ENCODE data around the gene SPRR2D.
"Not testable (repeated sequence)": the region's sequence is repeated elsewhere in the genome, so short reads cannot be mapped to it uniquely, and the experiment has no call there.

Gene SPRR2D

DNA sequence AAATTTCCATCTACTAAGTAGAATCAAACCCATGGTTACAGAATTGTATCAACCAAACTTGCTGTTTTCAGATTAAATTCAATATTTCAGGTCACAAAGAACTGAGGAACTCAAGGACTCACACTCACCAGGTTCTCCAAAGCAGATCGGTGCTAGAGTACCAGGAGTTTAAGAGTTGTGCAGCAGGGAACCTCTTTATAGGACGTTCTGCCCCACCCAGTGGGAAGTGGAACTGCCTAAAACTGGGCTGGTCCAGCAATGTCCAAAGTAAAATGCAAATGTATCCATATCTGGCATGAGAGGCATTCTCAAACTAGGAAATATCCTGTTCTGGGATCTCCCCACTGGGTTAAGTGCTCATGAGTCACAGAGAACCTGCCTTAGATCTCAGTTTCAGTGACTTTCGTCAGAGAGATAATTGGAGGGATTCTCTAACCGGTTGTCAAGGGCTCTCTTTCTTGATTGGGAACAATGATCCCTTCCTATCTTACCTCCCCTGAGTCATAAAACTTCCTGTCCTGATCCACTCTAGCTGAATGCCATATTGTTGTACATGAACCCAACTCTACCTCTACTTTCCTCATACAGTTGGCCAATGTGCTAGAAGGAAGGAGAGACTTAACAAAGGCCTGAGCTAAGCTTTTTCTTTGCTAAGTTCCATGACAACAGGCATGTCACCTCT, at the start of gene SPRR2D:
Gene SPRR2D (minus strand): TSS at position 171 of the 682 bp plus-strand sequence. CDS start 774 bp downstream, outside the sequence.
- no peak for DNase-seq (ENCODE audit: low spot score)

DNA sequence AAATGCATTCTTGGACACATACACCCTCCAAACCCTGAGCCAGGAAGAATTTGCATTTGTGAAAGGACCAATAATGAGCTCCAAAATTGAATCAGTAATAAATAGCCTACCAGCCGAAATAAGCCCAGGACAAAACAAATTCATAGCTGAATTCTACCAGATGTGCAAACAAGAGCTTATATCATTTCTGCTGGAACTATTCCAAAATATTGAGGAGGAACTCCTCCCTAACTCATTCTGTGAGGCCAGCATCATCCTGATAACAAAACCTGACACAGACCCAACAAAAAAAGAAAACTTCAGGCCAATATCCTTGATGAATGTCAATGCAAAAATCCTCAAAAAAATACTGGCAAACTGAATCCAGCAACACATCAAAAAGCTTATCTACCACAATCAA, 46.7 kb upstream of the SPRR2D start:
- DNase-seq (ENCODE audit: low spot score), result no peak

DNA sequence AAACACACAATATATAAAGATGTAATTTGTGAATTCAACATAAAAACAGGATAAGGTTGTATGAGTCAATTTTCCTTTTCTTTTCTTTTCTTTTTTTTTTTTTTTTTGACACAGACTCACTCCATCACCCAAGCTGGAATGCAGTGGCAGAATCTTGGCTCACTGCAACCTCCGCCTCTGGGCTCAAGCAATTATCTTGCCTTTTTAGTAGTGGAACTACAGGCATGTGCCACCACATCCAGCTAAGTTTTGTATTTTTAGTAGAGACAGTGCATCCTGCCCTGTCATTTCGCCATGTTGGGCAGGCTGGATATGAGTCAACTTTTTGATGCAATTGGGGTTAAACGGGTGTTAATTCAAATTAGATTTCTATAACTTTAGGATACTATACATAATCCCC, 40.8 kb upstream of the SPRR2D start:
- DNase-seq (ENCODE audit: low spot score), result no peak

DNA sequence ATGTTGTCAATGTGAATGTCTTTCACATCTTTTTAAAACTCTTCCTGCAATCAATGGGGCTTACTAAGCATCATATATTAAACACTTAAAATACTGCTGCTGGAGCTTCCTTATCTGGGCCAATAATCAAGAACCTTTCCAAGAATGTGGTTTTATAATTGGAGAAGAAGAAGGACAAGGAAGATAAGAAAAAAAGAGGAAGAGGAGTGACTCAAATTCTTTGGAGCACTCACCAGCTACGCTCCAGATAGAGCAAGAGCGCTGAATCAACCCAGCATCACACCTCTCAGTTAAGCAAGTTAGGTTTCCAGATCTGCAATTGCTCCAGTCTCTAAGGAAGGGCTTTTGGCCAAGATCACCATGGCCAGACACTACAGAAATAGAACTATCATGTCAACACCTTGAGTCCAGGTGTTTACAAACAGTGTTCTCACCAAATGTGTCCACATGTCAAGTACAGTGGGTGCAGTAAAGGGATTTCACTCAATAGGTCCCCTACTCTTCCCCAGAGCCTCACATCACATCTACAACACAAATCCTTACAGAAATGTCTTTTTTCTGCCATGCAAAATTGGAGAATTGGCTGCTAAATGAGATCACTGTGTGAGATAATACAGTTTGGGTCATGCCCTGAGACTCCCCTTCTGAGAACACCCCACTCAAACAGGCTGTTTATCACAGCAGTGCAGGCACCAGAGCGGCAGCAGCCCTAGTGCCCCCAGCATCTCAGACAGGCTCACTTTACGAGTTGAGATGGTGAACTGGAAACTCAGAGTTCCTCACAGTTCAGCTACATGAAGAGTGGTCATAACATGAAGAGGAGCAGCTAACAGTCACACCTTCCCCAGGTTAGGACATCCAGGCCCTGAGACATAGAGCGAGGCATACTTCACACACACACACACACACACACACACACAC, 32.1 kb upstream of the SPRR2D start:
- no peak for DNase-seq (ENCODE audit: low spot score)

DNA sequence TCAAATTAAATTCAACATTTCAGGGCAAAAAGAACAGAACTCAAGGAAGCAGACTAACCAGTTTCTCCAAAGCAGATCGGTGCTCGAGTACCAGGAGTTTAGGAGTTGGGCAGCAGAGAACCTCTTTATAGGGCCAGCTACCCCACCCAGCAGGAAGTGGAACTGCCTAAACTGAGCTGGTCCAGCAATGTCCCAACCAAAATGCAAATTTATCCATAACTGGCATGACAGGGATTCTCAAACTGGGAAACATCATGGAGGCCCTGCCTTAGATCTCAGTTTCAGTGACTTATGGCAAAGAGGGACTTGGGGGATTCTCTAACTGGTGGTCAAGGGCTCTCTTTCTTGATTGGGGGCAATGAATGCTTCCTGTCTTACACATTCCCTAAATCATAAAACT, 30.6 kb upstream of the SPRR2D start, which contains the start of gene SPRR2B:
Gene SPRR2B (minus strand): TSS at position 101 of the 400 bp plus-strand sequence. CDS start 772 bp downstream, outside the sequence.
- no peak for DNase-seq (ENCODE audit: low spot score)

DNA sequence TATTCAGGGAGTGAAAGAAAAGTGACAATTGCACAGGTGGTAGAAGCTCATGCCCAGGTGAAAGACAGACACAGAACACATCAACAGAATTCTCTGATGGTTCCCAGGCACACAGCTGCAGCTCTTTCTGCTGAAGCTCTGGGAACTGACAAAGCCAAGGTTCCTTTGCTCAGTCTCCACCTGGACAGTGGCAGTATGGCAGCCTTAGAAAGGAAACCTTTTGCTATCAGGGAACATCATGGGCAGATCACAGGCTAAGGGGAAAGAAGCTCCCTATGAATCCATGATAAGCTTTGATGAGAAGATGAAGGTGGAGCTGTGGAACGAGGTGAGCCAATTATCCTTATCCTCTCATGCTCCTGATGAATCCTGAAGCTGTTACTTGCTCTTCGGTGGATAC, 29.3 kb upstream of the SPRR2D start:
- no peak for DNase-seq (ENCODE audit: low spot score)

DNA sequence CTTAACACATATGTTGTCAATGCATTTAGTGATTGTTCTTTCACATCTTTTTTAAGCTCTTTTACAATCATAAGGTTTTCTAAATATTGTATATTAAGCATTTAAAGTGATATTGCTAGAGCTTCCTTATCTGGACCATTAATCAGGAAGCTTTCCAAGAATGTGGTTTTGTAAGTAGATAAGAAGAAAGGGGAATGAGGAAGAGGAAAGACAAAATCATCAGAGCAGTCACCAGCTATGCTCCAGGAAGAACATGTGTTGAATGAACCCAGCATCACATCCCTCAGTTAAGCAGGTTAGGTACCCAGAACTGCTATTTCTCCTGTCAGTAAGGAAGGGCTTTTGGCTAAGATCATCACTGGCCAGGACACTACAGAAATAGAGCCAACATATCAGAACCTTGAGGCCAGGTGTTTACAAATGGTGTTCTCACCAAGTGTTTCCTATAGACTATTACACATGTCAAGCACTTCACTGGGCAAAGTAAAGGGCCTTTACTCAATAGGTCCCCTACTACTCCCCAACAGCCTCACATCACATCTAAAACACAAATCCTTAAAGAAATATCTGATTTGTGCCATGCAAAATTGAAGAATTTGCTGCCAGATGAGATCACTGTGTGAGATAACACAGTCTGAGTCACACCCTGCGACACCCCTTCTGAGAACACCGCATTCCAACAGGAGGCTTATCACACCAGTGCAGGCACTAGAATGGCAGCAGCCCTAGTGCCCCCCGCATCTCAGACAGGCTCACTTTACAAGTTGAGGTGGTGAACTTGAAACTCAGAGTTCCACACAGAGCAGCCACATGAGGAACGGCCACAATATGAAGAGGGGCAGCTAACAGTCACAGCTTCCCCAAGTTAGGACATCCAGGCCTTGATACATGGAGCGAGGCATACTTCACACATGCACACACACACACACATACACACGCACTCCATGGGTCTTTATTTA, 18.2 kb upstream of the SPRR2D start:
- no peak for DNase-seq (ENCODE audit: low spot score)

DNA sequence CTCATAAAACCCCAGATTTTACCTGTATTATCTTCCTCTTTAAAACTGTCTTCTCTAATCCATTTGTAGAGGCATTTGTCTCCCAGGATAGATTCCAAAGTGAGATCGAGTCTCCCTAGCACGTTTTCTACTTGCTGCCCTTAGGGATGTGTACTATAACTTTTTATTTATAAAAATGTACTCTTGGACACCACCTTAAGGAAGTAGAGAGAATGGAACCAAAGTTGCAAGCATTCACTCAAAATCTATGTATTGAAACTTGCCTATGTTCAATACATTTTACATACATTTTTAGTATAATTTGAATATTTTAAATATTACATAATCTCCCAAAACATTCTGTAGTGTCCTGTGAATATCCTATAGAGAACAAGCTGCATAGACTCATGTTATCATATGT, 17.2 kb upstream of the SPRR2D start:
- no peak for DNase-seq (ENCODE audit: low spot score)

DNA sequence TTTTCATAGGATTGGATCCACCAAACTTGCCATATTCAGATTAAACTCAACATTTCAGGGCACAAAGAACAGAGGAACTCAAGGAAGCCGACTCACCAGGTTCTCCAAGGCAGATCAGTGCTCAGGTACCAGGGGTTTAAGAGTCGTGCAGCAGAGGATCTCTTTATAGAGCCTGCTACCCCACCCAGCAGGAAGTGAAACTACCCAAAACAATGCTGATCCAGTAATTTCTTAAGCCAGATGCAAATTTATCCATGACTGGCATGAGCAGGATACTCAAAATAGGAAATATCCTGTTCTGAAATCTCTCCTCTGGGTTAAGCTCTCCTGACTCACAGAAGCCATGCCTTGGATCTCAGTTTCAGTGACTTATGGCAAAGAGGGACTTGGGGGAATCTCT, 16.5 kb upstream of the SPRR2D start, which contains the start of gene SPRR2A:
Gene SPRR2A (minus strand): TSS at position 138 of the 400 bp plus-strand sequence. CDS start 777 bp downstream, outside the sequence.
- DNase-seq (ENCODE audit: low spot score), result no peak

DNA sequence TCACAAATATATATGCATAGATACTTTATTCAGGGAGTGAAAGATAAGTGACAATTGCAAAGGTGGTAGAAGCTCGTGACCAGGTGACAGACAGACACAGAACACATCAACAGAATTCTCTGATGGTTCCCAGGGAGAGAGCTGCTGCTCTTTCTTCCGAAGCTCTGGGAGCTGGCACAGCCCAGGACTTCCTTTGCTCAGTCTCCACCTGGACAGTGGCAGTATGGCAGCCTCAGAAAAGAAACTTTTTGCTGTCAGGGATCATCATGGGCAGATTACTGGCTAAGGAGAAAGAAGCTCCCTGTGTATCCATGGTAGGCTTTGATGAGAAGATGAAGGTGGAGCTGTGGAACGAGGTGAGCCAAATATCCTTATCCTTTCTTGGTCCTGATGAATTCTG, 15.2 kb upstream of the SPRR2D start:
- DNase-seq (ENCODE audit: low spot score), result not testable (repeated sequence)

DNA sequence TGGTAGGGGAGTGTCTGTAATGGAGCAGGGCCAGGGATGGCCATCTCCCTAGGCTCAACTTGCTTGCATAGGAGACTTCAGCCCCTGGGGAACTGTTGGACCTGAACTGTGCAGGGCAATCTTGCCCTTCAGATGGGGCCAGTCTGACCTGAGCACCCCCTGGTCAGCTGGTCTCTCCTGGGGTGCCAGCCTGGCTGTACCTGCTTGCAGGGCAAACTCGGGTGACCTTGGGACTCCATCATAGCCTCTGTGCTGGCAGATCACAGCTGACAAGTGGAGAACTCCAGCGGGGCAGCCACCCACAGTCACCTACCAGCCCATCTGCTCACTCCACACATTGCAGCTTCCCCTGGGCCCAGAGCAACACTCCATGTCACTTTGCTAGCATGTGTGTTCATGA, 8.3 kb upstream of the SPRR2D start:
- no peak for DNase-seq (ENCODE audit: low spot score)

DNA sequence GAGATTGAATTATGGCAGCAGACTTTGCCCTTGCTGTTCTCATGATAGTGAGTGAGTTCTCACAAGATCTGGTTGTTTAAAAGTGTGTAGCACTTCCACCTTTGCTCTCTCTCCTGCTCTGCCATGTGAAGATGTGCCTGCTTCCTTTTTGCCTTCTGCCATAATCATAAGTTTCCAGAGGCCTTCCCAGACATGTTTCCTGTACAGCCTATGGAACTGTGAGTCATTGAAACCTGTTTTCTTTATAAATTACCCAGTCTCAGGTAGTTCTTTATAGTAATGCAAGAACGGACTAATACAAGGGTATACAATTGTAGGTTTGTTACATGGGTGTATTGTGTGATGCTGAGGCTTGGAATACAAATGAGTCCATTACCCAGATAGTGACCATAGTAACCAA, 5.7 kb downstream of the SPRR2D start:
- DNase-seq (ENCODE audit: low spot score), result no peak

DNA sequence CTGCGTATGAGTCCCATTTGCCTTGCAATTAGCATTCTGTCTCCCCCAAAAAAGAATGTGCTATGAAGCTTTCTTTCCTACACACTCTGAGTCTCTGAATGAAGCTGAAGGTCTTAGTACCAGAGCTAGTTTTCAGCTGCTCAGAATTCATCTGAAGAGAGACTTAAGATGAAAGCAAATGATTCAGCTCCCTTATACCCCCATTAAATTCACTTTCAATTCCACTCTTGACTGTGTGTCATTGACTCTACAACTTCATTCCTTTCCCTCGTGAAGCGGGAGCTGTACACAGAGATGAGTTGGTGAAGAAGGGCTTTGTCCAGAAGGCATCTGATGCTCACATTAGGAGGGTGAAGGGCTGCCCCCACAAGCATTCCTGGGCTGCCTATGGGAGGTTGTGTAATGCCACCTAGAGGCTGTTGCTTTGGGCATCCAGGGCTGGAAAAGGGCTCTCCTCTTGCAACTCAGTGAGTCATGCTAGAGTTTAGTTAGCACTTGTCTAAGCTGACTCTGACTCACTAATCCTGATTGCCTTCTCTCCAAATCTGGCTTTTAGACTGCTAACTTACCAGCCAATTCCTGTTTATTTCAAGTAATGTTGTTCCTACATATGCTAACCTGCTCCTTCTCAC, 8.1 kb downstream of the SPRR2D start:
- no peak for DNase-seq (ENCODE audit: low spot score)

DNA sequence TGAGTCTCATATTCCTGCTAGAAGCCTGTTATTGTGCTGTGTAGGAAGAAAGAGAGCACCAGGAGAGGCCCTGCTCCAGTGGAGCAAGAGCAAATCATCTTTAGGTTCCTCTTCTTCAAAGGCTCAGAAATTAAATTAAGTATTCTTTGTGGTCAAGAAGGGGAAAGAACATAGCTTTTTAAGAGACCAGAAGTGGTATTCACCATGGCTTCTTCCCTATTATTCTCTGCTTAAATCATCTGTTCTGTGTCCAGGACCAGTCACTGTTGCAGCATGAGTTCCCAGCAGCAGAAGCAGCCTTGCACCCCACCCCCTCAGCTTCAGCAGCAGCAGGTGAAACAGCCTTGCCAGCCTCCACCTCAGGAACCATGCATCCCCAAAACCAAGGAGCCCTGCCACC, 8.8 kb downstream of the SPRR2D start:
- DNase-seq (ENCODE audit: low spot score), result no peak

DNA sequence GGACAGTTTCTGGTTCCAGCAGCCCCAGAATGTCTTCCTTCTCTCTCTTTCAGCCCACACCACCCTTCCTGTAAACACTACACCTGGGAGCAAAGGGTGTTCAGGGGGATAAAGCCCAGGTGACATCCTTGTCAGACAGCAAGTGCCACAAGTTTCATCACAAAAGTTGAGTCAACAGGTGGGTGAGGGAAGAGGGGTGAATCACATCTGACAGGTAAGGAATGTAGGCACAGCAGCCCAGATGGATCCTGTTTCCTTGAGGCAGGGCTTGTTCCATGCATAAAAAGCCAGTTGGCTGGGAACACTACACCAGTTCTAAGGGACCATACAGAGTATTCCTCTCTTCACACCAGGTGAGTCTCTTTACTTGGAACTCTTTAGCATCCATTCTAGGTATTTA, 10.0 kb downstream of the SPRR2D start, which contains the start of gene SPRR1B:
Gene SPRR1B (plus strand): TSS at position 309 of the 400 bp plus-strand sequence. CDS start 1,143 bp downstream, outside the sequence.
- DNase-seq (ENCODE audit: low spot score), result no peak

DNA sequence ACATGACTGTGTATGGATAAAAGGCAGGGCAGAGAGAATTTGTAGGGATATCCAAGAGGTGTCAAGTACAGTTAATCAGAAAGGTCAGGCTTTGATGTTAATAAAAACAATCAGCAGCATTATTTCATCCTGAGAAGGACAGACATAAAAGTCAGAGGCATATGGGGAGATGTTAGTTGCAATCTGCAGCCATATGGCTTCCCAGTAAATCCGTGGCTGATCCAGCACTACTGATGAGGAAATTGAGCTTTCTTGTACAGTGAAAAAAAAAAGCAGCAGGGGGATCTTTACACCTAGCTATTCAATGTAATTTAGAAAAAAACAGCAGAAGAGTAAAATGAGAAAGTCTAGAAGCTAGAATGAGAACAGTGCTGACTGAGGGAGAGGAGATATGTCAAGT, 12.2 kb downstream of the SPRR2D start:
- DNase-seq (ENCODE audit: low spot score), result no peak

DNA sequence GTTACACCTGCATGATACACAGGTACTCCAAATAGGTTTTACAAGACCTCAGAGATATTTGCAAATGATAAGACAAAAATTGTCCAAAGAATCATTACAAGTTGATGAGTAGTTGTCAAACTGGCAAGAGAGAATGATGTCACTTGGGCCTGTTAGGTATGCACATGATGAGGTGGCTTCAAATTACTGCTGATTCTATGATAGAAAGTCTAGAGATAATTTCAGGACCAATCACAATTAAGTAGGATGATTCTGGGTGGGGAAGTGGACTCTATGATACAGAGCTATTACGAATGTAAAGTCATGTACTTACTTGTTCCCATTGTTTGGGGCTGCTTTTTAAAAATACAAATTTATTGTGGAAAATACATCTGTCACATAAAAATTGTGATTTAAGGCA, 15.1 kb downstream of the SPRR2D start:
- no peak for DNase-seq (ENCODE audit: low spot score)

DNA sequence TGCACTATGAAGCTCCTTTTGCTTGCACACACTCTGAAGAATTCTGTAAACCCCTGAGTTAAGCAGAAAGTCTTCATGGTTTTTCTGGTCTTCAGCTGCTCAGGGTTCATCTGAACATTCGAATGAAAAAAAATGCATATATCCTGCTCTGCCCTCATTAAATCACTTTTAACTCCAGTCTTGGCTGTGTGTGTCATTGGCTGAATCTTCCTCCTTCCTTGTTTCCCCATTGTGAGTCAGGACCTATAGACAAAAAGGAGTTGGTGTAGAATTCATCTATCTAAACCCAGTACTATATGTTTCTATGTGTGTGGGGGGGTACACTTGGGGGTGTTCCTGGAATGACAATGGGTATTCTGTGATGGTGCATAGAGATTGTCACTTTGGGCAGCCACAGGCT, 16.5 kb downstream of the SPRR2D start:
- no peak for DNase-seq (ENCODE audit: low spot score)

DNA sequence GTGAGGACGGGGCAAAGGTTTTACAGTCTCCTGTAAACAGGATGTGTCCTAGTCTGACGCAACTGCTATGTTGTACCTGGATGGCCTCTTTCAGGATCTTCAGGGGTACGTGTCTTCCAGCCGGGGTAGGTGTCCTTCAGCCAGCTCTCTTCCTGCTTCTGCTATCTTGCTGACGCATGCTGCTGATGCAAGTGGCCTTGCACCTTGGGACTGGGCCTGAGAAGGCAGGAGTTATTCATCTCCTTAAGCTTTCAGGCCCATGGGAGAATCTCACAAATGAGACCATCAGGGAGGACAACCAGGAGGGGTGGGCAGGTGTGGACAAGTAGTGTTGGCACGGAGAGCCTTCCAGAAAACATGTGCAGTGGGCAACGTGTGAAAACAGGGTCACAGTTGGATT, 17.8 kb downstream of the SPRR2D start:
- DNase-seq (ENCODE audit: low spot score), result no peak

DNA sequence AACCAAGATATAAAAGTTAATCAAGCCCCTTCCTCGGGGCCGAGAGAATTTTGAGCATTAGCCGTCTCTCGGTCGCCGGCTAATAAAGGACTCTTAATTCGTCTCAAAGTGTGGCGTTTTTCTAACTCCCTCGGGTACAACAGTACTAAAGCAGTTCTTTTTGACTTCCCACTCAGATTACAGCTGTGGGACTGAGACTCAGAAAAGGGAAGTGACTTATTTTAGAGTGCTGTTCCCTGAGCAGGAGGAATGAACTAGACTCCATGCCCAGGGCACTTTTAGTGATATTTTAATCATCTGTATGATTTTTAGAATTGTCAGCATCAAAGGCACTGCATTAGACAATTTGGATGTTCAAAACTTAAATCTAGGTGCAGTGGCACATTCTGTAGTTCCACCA, 18.6 kb downstream of the SPRR2D start:
- not testable (repeated sequence) for DNase-seq (ENCODE audit: low spot score)

DNA sequence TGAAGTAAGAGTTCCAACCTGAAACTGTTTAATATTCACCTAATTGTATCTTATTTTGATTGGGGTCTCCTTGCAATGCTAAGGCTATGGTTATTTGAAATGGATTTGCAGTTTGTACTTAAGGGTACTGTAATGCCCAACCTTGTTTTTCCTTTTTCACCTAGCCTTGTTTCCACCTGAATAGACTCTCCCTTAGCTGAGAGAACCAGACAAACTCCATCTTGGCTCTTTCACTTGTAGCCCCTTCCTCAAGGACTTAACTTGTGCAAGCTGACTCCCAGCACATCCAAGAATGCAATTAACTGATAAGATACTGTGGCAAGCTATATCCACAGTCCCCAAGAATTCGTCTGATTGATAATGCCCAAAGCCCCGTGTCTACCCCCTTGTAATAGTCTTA, 19.1 kb downstream of the SPRR2D start:
- not testable (repeated sequence) for DNase-seq (ENCODE audit: low spot score)
